Measurements from ENCODE around the gene MRPL10. TPM values are rescaled to one million over a fixed set of nuclear protein-coding genes. Genes with fewer than 3 reads are reported as not detected.

The MRPL10 gene
- total and polyA plus RNA-seq, 2 of the 8 experiments (the other 6 are each of a cell fraction or from before 2014, with no cell fraction given) = 85.3 to 214 TPM

GRCh38 chr17:47791025-47791424 lies 40.3 kb downstream of the MRPL10 start:
- no peaks in the 10 kb centered on the region for H3K9me3 ChIP-seq (ENCODE audit: insufficient read depth in 2 of 2, low read depth in 1 of 2, low read length in 1 of 2)
- no peak for FAIRE-seq
- no peak for TF ChIP-seq CTBP2 (IDR thresholded peaks at IDR 0.05; ENCODE audit: borderline replicate concordance, insufficient read depth, insufficient read length, low read length)
- no peak for TF ChIP-seq NANOG (IDR thresholded peaks at IDR 0.05; ENCODE audit: insufficient read depth, low read depth, low read length, poor library complexity, severe bottlenecking)
- TF ChIP-seq TAF1 (IDR thresholded peaks at IDR 0.05; ENCODE audit: low read depth, low read length) = no peak
- TF ChIP-seq PHF8 (conservative IDR thresholded peaks at IDR 0.05; ENCODE audit: low read depth, low read length) = no peak
- no peak for TF ChIP-seq TBP (IDR thresholded peaks at IDR 0.05; ENCODE audit: low read depth, low read length)
- no peak for TF ChIP-seq SP4 (IDR thresholded peaks at IDR 0.05; ENCODE audit: low read length)
- TF ChIP-seq CHD1 (IDR thresholded peaks at IDR 0.05; ENCODE audit: low read depth, low read length) = no peak
- TF ChIP-seq E2F6 (IDR thresholded peaks at IDR 0.05) = no peak
- no peak for TF ChIP-seq YY1 (IDR thresholded peaks at IDR 0.05; ENCODE audit: low read depth, low read length)
- TF ChIP-seq EP300 (IDR thresholded peaks at IDR 0.05; ENCODE audit: borderline replicate concordance in 1 of 2, low read depth in 2 of 2, low read length in 2 of 2) = no peak

More at GRCh38 chr17:47791025-47791424, 40.3 kb downstream of the MRPL10 start:
- no peak overlapping the region for H2BK20ac ChIP-seq (ENCODE audit: low read length)
- no peak overlapping the region for H3K27ac ChIP-seq (ENCODE audit: low read depth, low read length)
- ChIA-PET POLR2A (ENCODE audit: partially characterized antibody) (interaction anchor here (0.6 to 1.0 kb wide), 2 partner anchors 11 to 282 kb away, joined by 3 to 4 read pairs; no protein-coding TSS in a partner anchor), CTCF (ENCODE audit: partially characterized antibody) (interaction anchor here (2.1 kb wide), 1 partner anchor 10 kb away, joined by 10 read pairs; no protein-coding TSS in a partner anchor)
- no peak overlapping the region for H3K4me3 ChIP-seq (ENCODE audit: extremely low read depth in 1 of 4, insufficient read depth in 2 of 4, low read depth in 3 of 4, low read length in 4 of 4)
- H4K91ac ChIP-seq (replicated peaks; ENCODE audit: insufficient read length, low read length) = no peak overlapping the region
- no peaks in the 10 kb centered on the region for H3K36me3 ChIP-seq (ENCODE audit: control insufficient read depth in 2 of 4, insufficient read depth in 4 of 4, low read length in 3 of 4)
- no peak overlapping the region for H2AFZ ChIP-seq (ENCODE audit: low read length)
- no peak overlapping the region for H3K56ac ChIP-seq (replicated peaks; ENCODE audit: insufficient read length, low read depth, low read length)
- H4K5ac ChIP-seq (ENCODE audit: insufficient read length, low read depth, low read length) = no peak overlapping the region
- H2BK12ac ChIP-seq (ENCODE audit: low read depth, low read length) = no peak overlapping the region
- peaks cover 0 to 3% (median 2%) of the 10 kb centered on the region in 4 experiments; a peak in 3 of 7 replicates for H3K4me1 ChIP-seq (replicated peaks in 1 of 4; ENCODE audit: control insufficient read depth in 3 of 4, insufficient read depth in 4 of 4, low read length in 3 of 4)
- no peak overlapping the region for H3K23ac ChIP-seq (ENCODE audit: insufficient read length)
- no peak overlapping the region; a peak in 1 of 4 replicates for H3K4me2 ChIP-seq (ENCODE audit: insufficient read depth in 1 of 2, low read depth in 2 of 2, low read length in 2 of 2)
- H3K23me2 ChIP-seq (ENCODE audit: low read depth, low read length) = peaks cover 5% of the 10 kb centered on the region
- H3K27me3 ChIP-seq (replicated peaks in 1 of 4; ENCODE audit: control insufficient read depth in 3 of 4, extremely low read depth in 1 of 4, insufficient read depth in 3 of 4, low read length in 3 of 4) = peaks cover 6 to 33% (median 26%) of the 10 kb centered on the region in 4 experiments
- no peak overlapping the region for H4K8ac ChIP-seq (ENCODE audit: extremely low read depth, insufficient read depth, low read length)
- no peak overlapping the region for H2BK120ac ChIP-seq (replicated peaks; ENCODE audit: low read depth, low read length)
- H2BK15ac ChIP-seq (ENCODE audit: low read length) = no peak overlapping the region
- no peak overlapping the region for H3K18ac ChIP-seq (ENCODE audit: extremely low read depth, low read length)
- no peaks in the 10 kb centered on the region for H3K79me1 ChIP-seq (ENCODE audit: low read depth, low read length)
- H4K20me1 ChIP-seq (replicated peaks in 1 of 2; ENCODE audit: control insufficient read depth in 1 of 2, insufficient read depth in 2 of 2, low read length in 2 of 2) = no peaks in the 10 kb centered on the region
- no peak for DNase-seq (ENCODE audit: low read depth in 1 of 2, low spot score in 2 of 2)
- H3K14ac ChIP-seq (ENCODE audit: insufficient read length) = no peak overlapping the region
- H3K79me2 ChIP-seq (ENCODE audit: control insufficient read depth in 1 of 2, insufficient read depth in 2 of 2, low read length in 2 of 2) = no peaks in the 10 kb centered on the region
- H3K9ac ChIP-seq (replicated peaks in 1 of 4; ENCODE audit: extremely low read depth in 1 of 4, low read depth in 3 of 4, low read length in 3 of 4) = no peak overlapping the region
- WGBS, 2 experiments (ENCODE audit: extremely low coverage in 1 of 2, insufficient coverage in 1 of 2, insufficient read length in 1 of 2, insufficient replicate concordance in 2 of 2, low coverage in 1 of 2, low lambda C conversion rate in 2 of 2, missing lambda C conversion rate in 1 of 2) = 77% methylated on average over 3 of the region's 3 CpGs; no CpG with 5 or more reads in 1 of the 2 experiments
- no peak overlapping the region for H3K4ac ChIP-seq (replicated peaks; ENCODE audit: insufficient read length, low read depth, low read length)
- no peak overlapping the region for H2BK5ac ChIP-seq (ENCODE audit: low read depth, low read length)
- no peak overlapping the region for H2AK5ac ChIP-seq (ENCODE audit: low read depth, low read length)

All from H1 (cell line).